NK-92 treated with Interleukin-12 subunit alpha and Interleukin-12 subunit beta, amount 100 ng/mL, for 24 hours (cell line): ENCODE results near the gene EPS8L3.
A peak's percentile ranks its signal among the peaks of the same experiment; 100 is the strongest.
"Not testable (repeated sequence)": the region's sequence is repeated elsewhere in the genome, so short reads cannot be mapped to it uniquely, and the experiment has no call there.

Source experiments
- DNase-seq: peaks from one replicate; lab custom pipeline; 2025; lab: John Stamatoyannopoulos, UW

EPS8L3 gene

DNA sequence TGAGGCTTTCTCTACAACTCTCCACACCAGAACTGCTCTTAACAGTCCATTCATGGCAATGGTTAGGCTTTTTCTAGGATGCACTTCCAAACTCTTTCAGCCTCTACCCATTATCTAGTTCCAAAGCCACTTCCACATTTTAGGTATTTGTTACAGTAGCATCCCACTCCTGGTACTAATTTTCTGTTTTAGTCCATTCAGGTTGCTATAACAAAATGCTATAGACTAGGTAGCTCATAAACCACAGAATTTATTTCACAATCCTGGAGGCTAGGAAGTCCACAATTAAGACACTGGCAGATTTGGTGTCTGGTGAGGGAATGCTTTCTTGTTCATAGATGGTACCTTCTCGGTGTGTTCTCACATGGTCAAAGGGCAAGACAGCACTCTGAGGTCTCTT is 17.3 kb upstream of the EPS8L3 start:
- no peak for DNase-seq

DNA sequence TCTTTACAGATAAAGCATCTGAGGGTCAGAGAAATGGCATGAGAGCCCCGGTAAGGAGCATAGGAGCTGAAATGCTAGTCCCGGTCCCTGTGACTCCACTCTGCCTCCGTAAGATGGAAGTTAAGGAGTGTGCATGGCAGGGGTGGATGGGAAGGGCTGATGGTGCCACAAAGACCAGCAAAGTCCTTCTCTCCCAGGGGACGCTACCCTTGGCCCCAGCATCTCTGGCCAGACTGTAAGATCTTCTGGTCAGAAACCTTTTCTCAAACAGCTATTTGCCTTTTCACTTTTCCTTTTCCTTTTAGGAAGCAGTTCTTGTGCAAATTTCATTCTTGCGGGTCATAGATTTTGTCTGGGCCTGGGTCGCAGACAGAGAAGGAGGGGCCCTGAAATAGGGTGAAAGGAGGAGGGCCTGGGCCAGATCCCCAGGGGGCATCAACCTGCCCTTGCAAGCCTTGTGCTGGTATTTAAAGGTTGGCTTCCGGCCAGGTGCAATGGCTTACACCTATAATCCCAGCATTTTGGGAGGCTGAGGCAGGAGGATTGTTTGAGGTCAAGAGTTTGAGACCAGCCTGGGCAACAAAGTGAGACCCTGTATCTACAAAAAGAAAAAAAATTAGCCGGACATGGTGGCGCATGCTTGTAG is 14.4 kb upstream of the EPS8L3 start:
- no peak for DNase-seq

DNA sequence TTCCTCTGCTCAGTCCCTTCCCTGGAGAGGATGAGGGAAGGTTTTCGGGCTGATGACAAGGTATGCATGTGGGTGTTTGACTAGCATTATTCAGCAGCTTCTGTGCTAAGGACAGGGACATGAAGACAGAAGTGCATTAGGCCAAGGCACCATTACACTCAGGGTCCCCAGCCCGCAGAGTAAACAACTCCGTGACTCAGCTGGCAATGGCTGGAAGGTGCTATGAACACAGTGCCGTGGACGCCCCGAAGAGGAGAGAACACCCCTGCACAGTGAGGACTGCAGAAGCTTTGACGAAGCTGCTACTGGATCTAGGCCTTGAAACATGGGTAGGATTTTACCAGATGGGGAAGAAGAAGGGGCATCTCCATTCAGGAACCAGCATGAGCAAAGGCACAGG is 13.7 kb upstream of the EPS8L3 start:
- no peak for DNase-seq

DNA sequence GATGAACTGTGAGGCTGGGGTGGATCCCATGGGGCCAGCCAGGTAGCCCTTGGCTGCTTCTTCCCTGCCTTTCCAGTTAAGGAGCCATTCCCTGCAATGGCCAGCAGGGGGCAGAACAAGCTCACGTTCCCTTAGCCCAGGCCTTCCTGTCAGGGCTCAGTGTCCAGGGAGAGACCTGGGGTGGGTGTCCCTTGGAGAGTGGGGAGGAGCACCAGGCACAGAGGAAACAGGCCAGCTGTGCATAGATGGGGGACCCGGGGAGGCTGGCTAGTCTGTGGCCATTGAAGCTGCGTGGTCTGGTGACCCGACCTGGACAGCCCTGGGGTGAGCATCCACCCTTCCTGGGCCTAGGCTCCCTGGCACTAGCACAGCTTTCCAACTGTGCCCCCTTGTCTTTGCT is 13.2 kb upstream of the EPS8L3 start:
- peak; percentile 60 for DNase-seq

DNA sequence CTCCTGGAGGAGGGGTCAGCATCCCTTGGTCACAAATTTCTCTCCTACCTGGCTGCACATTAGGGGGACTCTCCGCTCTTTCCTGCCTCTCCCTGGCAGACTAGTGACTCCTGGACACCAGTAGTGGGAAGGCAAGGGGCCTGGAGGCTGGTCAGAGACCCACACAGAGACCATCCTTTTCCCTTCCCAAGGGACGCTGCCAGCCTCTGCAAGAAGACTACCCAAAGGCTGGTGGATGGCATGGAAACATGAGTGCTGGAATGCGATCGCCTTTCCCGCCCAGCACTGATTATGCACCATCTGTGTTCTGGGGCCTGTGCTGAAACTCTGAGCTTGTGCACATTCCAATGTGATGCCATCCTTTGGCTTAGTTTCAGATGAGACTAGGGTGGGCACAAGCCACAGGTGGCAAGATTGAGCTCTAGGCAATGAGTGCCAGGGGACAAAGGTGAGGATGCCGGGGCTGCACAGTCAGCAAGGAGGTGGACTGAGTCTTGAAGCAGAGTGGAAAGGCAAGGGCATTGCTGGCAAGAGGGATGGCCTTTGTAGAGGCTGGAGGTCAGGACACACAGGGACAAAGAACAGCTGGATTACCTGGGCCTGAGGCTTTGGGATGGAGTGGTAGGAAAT is 12.6 kb upstream of the EPS8L3 start:
- no peak for DNase-seq

DNA sequence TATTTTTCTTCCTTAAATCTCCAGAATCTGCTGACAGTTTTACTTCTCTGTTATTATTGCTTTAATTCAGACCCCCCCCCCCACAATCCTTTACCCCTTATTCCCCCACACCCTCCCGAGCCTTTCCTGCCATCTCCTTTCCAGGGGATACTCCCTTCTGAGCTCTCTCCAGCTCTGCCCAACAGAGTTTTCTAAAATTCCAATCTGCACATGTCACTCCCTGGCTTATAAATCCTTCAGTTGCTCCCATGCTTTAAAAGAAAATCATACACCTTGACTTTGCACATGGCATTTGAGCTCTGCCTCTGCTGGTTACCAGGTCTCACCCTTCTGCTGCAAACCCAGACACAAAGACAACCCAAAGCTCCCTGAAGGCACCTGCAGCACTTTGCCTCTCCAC is 11.7 kb upstream of the EPS8L3 start:
- DNase-seq = no peak

DNA sequence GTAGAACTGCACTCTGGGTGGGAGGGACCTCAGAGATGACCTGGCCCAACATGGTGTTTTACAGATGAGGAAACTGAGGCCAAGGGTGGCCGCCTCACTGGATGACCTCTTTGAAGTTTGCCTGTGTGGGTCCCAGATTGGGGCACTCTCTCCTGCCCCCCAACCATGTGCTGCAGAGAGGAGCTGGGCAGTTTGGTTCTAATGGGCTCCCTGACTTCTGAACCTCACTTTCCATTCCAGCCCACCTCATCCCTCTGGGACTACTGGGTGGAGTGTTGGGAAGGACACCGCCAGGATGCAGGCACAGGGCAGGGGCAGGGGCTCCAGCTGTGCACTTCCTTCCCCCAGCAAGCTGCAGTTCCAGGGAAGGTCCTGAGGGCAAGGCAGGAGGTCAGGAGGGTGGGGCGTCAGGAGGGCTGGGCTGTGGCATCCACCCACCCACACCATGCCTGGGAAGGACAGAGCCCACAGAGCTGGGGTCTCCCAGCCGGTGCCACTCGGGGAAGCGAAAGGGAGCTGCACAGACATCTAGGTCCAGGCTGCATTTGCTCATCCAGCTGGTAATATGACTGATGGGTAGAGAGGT is 10.3 kb upstream of the EPS8L3 start:
- DNase-seq = no peak

DNA sequence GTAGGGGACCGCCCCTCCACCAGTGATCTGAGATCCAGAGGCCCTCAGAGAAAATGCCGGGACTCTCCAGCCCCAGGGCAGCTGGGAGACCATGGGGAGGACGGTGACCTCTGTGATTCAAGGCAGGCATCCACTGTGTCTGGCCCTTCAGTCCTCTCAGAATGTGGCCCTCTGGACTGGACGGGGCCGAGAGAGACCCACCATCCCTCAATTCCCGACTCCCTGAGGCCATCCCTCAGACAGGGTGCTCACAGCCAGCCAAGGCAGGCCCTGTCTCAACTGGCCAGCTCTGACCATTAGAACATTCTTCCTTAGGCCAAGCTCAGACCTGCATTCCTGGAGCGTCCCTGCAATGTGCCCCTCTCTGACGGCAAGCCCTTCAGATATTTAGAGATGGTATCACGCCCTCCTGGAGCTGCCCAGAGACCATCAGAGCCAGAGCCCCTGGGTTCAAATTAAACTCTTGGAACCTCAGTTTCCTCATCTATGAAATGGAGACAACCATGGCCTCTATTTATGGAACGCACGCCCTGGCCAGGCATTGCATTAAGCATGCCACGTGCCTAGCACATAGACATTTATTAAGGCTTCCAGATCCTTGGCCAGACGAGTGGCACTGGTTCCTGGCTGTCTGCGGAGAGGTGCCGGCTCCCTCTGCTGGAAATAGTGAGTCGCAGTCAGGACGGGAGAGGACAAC is 9.6 kb upstream of the EPS8L3 start:
- DNase-seq = peak; percentile 39

DNA sequence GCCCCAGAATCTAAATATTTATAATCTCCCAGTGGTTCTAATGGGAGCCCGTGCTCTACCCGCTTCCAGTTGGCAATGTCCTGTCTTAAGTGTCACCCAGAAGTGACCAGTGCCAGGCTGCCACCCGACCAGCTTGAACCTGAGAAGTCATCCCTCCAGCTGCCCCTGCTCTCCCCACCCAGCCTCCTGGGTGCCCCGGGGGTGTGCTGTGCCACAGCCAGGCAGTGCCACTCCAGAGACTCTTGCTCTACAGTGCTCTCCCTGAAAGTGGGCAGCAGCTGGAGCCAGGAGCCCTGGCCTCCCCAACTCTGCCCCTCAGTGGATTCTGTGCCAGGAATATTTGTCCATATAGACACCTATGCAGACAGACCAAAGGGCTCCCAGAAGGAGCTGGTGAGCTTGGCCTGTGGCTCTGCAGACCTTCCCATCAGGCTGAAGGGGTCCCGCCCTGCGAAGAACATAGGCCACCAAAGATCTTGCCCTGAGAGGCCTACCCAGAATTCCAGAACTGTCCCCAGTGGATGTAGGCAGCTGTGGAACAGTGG is 9.0 kb upstream of the EPS8L3 start:
- DNase-seq = no peak

DNA sequence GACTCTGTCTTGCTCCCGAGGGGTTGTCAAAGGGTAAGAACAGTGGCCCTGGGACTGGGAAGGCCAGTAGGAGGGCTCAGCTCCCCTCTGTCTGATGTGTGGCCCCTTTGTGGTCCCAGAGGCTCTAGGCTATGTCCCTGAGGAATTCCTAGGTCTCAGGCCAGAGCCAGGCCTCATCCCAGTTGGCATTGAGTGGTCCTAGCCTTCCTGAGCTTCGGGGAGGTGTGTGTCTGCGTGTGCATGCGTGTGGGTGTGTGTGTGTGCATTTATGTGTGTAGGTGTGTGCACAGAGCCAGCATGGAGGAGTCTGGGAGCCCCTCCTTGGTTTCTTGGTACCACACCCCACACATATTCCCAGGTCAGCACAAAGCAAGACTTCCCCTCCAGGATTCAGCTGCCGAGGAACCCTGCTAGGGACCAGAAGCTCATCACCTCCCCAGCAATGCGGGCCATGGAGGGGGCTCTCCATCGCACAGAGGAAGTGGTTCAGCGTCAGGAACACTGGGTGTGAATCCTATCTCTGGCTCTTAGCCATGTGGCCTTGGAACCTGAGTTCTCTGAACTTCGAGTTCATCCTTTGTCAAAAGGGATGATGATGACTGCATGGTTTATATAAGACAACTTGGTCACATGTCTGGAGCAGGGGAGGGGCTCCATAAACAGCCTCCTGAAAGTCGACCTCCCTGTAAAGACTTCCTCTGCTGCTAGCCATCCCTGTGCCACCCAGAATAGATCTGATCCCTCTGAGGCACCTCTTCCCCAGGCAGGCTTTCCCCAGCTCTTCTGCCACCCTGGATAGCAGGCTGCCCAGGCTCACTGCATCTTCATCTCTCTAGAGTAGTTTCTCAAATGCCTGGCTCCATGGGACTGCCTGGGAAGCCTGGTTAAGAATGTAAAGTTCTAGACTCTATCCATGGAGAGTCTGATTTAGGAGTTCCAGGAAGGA is 8.3 kb upstream of the EPS8L3 start:
- DNase-seq = no peak

DNA sequence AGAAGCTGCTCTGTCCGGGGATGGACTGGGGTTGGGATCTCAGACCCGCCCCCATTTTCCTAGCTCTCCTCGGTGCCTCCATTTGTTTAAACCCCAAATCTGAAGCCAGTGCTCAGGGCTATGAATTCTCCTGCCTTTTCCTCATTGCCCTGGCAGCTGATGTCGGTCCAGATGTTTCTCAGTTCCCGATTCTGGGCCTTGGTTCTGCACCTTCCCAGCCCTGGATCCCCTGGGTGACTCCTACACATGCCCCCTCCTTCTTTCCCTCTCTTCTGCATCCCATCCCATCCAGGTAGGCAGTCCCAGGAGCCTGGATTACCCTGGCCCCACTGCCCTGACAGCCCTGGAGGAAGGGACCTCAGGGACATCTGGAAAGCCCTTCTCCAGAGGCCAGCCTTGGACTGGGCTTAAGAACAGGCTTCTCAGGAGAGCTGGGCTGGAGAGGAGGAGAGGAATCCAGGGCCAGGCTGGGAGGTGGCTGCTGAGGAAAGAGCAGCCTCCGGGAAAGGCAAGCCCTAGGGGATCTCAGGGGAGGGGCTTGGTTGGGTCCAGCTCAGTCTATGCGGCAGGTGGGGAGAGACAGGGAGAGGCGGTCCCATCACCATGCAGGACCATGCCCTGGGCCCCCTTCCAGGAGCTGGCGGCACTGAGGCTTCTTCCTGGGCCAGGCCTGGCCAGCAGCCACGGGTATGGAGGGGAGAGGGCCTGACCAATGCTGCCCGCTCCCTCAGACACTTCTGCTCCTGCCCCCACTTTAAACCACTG is 6.8 kb upstream of the EPS8L3 start:
- DNase-seq = no peak

DNA sequence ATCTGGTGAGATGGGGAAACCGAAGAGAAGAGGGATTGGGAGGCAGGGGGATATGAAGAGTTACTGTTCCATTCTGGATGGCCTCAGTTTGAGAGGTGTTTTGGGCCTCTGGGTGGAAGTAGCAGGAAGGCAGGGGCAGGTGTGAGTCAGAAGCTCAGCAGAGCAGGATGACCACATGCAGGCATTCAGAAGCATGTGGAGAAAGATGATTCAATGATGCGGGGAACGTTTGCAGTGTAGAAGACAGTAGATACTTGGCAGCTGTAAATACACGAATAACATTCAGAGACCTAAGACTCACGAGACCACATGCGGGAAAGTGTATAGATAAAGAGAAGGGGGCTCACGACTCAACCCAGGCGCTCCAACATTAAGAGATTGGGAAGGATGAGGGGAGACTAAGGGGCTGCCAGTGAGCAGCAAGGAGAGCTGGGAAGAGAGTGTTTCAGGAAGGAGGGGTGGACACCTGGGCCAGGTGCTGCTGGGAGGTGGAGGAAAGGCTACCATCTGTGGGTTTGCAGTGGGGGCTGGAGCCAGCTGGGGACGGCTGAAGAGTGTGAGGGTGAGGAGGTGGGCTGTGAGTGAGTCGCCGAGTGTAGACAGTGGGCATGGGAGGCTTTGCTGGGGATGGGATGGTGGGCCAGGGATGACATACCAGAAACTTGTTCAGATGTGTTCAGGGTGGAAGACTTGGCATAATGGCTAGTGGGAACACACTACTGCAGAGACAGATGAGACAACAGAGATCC is 5.8 kb upstream of the EPS8L3 start:
- DNase-seq = no peak

DNA sequence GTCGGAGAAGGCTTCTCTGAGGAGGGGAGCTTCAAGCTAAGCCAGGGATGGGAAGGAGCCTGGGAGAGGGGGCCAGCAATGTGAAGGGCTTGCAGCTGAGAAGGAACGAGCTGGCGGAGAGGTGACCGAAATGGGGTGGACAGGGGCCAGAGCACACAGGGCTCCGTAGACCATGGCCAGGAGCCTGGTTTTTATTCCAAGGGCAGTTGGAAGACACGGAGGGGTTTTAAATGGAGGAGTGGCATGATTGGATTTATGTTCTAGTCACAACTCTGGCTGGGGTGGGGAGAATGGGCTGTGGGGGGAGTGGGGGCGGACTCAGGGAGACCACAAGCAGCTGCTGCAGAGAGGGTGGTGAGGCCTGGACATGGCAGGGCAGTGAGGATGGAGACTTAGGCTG is 5.1 kb upstream of the EPS8L3 start:
- DNase-seq = no peak

DNA sequence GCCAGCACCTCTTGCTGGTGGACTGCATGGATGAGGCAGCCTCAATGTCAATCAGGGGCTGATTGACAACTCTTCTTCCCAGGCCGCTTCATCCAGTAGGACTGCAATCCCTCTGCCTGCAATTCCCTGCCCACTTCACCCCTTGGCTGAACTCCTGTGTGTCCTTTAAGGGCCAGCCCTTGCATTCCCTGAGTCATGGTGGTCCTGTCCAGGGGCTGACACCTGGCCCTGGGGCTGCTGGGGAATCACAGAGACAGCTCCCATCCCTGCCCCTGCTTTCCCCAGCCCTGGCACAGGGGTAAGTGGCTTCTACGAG is 4.6 kb upstream of the EPS8L3 start:
- DNase-seq = no peak

DNA sequence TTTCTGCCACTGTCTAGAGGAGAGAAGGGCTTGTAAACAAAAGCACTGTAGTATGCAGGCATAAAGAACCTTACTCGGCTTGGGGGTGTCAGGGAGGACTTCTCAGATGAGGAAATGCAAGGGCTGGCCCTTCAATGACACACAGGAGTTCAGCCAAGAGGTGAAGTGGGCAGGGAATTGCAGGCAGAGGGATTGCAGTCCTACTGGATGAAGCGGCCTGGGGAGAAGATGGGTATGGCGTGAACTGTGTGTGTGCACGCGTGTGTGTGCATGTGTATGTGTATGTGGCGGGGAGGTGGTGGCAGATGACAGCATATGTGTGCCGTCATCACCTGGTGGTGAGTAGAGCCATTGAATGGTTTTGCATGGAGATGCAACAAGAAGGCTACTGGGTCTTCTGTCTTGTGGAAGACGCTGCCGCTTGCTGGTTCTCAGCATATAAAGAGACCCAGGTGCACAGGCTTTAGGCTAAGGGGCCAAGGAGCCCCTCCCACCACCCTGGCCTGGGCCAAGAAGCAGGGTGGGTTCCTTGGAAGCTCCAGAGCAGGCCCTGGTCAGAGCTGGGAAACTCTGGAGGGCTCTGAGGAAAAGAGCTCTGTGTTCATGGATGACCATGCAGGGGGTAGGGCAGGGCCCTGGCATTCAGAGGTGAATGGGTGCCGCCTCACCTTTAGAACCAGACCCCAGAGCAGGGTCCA is 4.1 kb upstream of the EPS8L3 start:
- DNase-seq = no peak

DNA sequence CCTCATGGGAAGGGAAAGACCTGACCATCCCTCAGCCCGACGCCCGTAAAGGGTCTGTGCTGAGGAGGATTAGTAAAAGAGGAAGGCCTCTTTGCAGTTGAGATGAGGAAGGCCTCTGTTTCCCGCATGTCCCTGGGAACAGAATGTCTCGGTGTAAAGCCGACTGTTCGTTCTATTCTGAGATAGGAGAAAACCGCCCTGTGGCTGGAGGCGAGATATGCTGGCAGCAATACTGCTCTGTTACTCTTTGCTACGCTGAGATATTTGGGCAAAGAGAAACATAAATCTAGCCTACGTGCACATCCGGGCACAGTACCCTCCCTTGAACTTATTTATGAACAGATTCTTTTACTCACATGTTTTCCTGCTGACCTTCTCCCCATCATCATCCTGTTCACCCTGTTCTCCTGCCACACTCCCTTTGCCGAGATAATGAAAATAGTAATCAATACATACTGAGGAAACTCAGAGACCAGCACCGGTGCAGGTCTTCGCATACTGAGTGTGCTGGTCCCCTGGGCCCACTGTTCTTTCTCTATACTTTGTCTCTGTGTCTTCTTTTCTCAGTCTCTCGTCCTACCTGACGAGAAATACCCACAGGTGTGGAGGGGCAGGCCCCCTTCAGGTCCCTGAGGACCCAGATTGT is 3.4 kb upstream of the EPS8L3 start:
- not testable (repeated sequence) for DNase-seq

DNA sequence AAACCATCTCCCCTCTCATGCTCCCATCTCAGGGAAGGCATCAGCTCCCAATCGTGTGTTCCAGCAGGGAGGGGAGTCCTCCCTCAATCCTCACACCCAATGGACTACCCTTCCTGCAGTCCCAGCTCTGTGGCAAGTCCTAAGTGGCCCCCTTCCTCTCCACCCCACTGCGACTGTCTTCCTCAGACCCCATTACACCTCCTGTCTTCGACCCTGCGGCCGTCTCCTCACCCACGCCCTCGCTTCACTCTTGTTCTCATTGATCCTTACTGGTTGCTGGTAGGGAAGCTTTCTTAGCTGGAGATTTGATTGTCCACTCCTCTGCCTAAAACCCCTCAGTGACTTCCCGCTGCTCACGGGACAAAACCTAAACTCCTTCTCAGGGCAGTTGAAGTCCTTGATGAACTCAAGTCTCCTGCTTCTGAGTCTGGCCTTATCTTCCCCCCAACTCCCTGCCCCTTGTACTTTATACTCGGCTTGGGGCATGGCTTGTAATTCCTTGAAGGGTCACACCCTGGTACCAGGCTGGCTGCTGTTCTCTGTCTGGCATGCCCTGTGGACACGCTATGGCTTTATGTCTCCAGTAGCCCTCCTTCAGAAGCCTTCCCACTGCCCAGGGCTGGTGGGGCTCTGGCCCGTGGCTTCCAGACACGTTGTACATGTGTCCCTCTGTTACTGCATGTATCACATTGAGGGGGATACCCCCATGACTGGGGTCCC is 2.3 kb upstream of the EPS8L3 start:
- DNase-seq = no peak

DNA sequence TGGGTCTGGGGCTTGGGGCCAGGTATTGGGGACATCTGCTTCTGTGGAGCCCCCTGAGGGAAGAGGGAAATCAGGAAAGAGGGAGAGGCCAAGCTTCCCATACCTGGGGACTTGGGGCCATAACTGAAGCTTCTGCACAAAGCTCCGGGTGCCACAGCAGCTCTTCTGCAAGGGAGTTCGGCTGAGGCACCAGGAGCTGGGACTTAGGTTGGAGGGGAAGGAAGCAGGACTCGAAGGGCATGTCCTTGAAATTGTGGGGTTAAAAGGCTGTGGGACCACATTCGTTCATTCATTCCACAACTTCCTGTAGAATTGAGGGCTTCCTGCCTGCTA is 1.7 kb upstream of the EPS8L3 start:
- DNase-seq = no peak
